Measurements from ENCODE around the gene LIPN. TPM values are rescaled to one million over a fixed set of nuclear protein-coding genes. Genes with fewer than 3 reads are reported as not detected.
"Not testable (repeated sequence)": the region's sequence is repeated elsewhere in the genome, so short reads cannot be mapped to it uniquely, and the experiment has no call there.

The LIPN gene
- total RNA-seq, 1 experiment from 2014 or later: not detected

DNA sequence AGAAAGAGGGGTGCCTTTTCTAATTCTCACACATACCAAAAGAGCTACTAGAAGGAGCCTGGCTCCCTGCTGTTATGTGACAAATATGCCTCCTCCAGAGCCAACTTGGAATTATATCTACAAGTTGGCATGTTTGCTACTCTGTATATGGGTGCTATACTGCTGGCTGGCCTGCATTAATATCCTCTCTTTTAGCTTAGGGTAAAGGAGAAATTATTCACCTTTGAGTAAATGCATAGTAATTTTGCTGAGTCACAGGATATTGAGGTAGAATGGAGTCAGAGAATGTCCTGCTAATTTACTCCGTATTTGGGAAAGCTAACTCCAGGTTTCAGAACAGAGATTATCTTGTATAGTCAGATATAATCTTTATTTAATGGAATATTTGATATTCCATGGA is 24.2 kb upstream of the LIPN start:
- no peak overlapping the region for H3K27ac ChIP-seq (ENCODE audit: low read length)
- H3K4me2 ChIP-seq (ENCODE audit: low read depth, low read length, poor library complexity, severe bottlenecking): no peak overlapping the region
- H2AFZ ChIP-seq (ENCODE audit: low read length): no peak overlapping the region
- no peaks in the 10 kb centered on the region for H3K27me3 ChIP-seq (ENCODE audit: low read length)
- no peaks in the 10 kb centered on the region for H3K4me1 ChIP-seq (ENCODE audit: low read length)
- no peaks in the 10 kb centered on the region for H4K20me1 ChIP-seq (ENCODE audit: insufficient read depth, low read depth, low read length)
- no peaks in the 10 kb centered on the region for H3K79me2 ChIP-seq (ENCODE audit: low read length)
- H3K4me3 ChIP-seq (ENCODE audit: low read length): no peak overlapping the region
- no peak for DNase-seq
- H3K9me2 ChIP-seq (replicated peaks; ENCODE audit: insufficient read depth, low read length): no peaks in the 10 kb centered on the region
- no peaks in the 10 kb centered on the region for H3K36me3 ChIP-seq (ENCODE audit: insufficient read depth, low read length)
- no peaks in the 10 kb centered on the region for H3K9me3 ChIP-seq (ENCODE audit: low read length)
- H3K9ac ChIP-seq (ENCODE audit: low read length): no peak overlapping the region

DNA sequence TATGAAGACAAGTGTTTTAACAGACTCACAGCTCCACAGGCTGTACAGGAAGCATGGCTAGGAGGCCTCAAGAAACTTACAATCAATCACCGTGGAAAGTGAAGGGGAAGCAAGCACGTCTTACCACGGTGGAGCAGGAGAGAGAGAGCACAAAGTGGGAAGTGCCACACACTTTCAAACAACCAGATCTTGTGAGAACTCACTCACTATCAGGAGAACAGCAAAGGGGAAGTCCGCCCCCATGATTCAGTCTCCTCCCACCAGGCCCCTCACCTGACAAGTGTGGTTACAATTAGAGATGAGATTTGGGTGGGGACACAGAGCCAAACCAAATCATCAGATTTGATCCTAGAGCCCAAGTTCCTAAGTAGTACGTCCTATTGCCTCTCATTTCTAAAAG is 17.9 kb upstream of the LIPN start:
- not testable (repeated sequence) for DNase-seq; H3K27me3 ChIP-seq (ENCODE audit: low read length); H3K9me2 ChIP-seq (replicated peaks; ENCODE audit: insufficient read depth, low read length); H4K20me1 ChIP-seq (ENCODE audit: insufficient read depth, low read depth, low read length); H3K9me3 ChIP-seq (ENCODE audit: low read length); H3K4me1 ChIP-seq (ENCODE audit: low read length); H2AFZ ChIP-seq (ENCODE audit: low read length); H3K36me3 ChIP-seq (ENCODE audit: insufficient read depth, low read length); H3K9ac ChIP-seq (ENCODE audit: low read length); H3K27ac ChIP-seq (ENCODE audit: low read length); H3K4me3 ChIP-seq (ENCODE audit: low read length); H3K4me2 ChIP-seq (ENCODE audit: low read depth, low read length, poor library complexity, severe bottlenecking); H3K79me2 ChIP-seq (ENCODE audit: low read length)

DNA sequence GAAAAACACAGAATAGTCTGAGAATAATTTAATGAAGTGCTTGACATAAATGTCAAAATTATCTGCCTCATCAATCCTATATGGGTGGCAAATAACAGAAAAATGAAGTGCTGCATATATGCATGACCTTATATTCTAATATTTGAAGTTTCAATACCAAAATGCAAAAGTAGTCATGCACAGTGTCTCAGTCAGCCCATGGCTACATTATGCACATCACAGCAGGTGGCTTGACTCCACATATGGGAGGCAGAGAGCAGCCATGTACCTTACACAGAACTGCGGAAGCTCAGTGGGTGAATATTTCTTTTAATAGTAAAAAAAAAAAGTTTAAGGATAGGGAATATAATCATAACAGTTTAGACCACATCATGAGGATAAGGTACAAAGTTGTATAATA is 17.4 kb upstream of the LIPN start:
- H3K9ac ChIP-seq (ENCODE audit: low read length): no peak overlapping the region
- H3K36me3 ChIP-seq (ENCODE audit: insufficient read depth, low read length): no peaks in the 10 kb centered on the region
- no peaks in the 10 kb centered on the region for H3K9me3 ChIP-seq (ENCODE audit: low read length)
- H3K27ac ChIP-seq (ENCODE audit: low read length): no peak overlapping the region
- no peaks in the 10 kb centered on the region for H3K27me3 ChIP-seq (ENCODE audit: low read length)
- H3K4me2 ChIP-seq (ENCODE audit: low read depth, low read length, poor library complexity, severe bottlenecking): no peak overlapping the region
- H3K9me2 ChIP-seq (replicated peaks; ENCODE audit: insufficient read depth, low read length): no peaks in the 10 kb centered on the region
- H4K20me1 ChIP-seq (ENCODE audit: insufficient read depth, low read depth, low read length): no peaks in the 10 kb centered on the region
- H3K4me3 ChIP-seq (ENCODE audit: low read length): no peak overlapping the region
- H2AFZ ChIP-seq (ENCODE audit: low read length): no peak overlapping the region
- H3K79me2 ChIP-seq (ENCODE audit: low read length): no peaks in the 10 kb centered on the region
- no peak for DNase-seq
- no peaks in the 10 kb centered on the region for H3K4me1 ChIP-seq (ENCODE audit: low read length)

DNA sequence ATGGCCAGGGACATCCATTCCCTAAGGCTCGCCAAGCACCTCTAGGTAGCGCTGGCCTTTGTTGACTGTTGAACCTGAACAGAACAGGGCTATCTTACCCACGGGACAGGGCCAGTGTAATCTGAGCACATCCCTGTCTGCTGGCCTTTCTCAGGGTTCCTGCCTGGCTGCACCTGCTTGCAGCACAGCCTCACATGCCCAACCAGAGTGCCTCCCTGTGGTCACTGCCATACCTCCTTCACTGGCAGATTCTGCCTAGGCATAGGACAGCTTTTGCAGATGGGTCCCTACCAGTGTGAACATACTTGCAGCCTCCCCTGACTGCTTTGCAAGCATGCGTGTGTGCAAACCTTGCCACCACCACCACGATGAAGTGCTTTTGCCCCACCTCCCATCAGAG is 15.8 kb upstream of the LIPN start:
- DNase-seq: no peak
- Histone ChIP-seq H3K4me1 (ENCODE audit: low read length) (no peaks in the 10 kb centered on the region), H3K27ac (ENCODE audit: low read length) (no peak overlapping the region), H3K36me3 (ENCODE audit: insufficient read depth, low read length) (no peaks in the 10 kb centered on the region), H3K9ac (ENCODE audit: low read length) (no peak overlapping the region), H3K4me3 (ENCODE audit: low read length) (no peak overlapping the region), H3K79me2 (ENCODE audit: low read length) (no peaks in the 10 kb centered on the region), H3K27me3 (ENCODE audit: low read length) (no peaks in the 10 kb centered on the region), H3K4me2 (ENCODE audit: low read depth, low read length, poor library complexity, severe bottlenecking) (no peak overlapping the region), H3K9me2 (replicated peaks; ENCODE audit: insufficient read depth, low read length) (no peaks in the 10 kb centered on the region), H4K20me1 (ENCODE audit: insufficient read depth, low read depth, low read length) (no peaks in the 10 kb centered on the region), H3K9me3 (ENCODE audit: low read length) (no peaks in the 10 kb centered on the region), H2AFZ (ENCODE audit: low read length) (no peak overlapping the region)

DNA sequence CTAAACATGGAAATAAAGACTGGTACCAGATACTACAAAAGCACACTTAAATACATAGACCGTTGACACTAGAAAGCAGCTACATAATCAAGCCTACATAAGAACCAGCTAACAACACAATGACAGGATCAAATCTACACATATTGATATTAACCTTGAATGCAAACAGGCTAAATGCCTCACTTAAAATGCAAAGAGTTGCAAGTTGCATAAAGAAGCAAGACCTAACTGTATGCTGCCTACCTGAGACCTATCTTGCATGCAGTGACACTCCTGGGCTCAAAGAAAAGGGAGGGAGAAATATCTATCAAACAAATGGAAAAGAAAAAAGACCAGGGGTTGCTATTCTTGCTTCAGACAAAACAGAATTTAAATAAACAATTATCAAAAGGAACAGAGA is 14.2 kb upstream of the LIPN start:
- Histone ChIP-seq H3K4me3 (ENCODE audit: low read length) (no peak overlapping the region), H3K27me3 (ENCODE audit: low read length) (no peaks in the 10 kb centered on the region), H3K9me3 (ENCODE audit: low read length) (no peaks in the 10 kb centered on the region), H3K4me2 (ENCODE audit: low read depth, low read length, poor library complexity, severe bottlenecking) (no peak overlapping the region), H3K9me2 (replicated peaks; ENCODE audit: insufficient read depth, low read length) (no peaks in the 10 kb centered on the region), H3K9ac (ENCODE audit: low read length) (no peak overlapping the region), H3K27ac (ENCODE audit: low read length) (no peak overlapping the region), H3K36me3 (ENCODE audit: insufficient read depth, low read length) (no peaks in the 10 kb centered on the region), H3K4me1 (ENCODE audit: low read length) (no peaks in the 10 kb centered on the region), H4K20me1 (ENCODE audit: insufficient read depth, low read depth, low read length) (no peaks in the 10 kb centered on the region), H3K79me2 (ENCODE audit: low read length) (no peaks in the 10 kb centered on the region), H2AFZ (ENCODE audit: low read length) (no peak overlapping the region)
- no peak for DNase-seq

DNA sequence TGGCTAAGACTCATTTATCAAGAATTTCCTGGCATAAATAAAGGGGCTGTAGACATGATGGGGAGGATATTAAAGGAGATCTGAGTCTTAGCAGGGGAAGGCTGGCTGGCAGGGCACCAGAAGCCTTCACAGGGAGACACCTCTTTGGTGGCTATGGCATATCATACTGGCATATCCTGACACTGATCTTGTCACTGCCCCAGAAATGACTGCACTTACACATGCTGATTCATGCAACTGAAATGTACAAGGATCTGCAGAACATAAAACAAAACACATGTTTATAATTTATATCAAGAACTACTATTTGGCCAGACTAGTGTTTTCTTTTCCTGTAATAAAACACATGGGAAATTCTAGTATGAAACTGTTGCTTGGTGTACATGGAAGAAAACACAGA is 5.5 kb upstream of the LIPN start:
- H3K9ac ChIP-seq (ENCODE audit: low read length): no peak overlapping the region
- no peak overlapping the region for H3K4me2 ChIP-seq (ENCODE audit: low read depth, low read length, poor library complexity, severe bottlenecking)
- H3K4me3 ChIP-seq (ENCODE audit: low read length): no peak overlapping the region
- H3K27ac ChIP-seq (ENCODE audit: low read length): no peak overlapping the region
- no peaks in the 10 kb centered on the region for H3K36me3 ChIP-seq (ENCODE audit: insufficient read depth, low read length)
- no peak for DNase-seq
- no peaks in the 10 kb centered on the region for H3K4me1 ChIP-seq (ENCODE audit: low read length)
- H2AFZ ChIP-seq (ENCODE audit: low read length): no peak overlapping the region
- H3K9me2 ChIP-seq (replicated peaks; ENCODE audit: insufficient read depth, low read length): no peaks in the 10 kb centered on the region
- H3K9me3 ChIP-seq (ENCODE audit: low read length): no peaks in the 10 kb centered on the region
- no peaks in the 10 kb centered on the region for H4K20me1 ChIP-seq (ENCODE audit: insufficient read depth, low read depth, low read length)
- no peaks in the 10 kb centered on the region for H3K27me3 ChIP-seq (ENCODE audit: low read length)
- no peaks in the 10 kb centered on the region for H3K79me2 ChIP-seq (ENCODE audit: low read length)

DNA sequence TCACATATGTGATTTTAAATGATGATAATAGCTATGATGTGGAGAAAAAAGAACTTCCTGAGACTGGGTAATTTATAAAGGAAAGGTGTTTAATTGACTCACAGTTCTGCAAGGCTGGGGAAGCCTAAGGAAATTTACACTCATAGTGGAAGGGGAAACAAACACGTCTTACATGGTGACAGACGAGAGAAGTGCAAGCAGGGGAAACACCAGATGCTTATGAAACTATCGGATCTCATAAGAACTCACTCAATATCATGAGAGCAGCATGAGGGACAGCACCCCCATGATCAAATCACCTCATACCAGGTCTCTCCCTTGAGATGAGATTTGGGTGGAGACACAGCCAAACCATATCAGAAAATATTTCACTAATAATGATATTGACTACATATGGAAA is 4.1 kb upstream of the LIPN start:
- H3K4me3 ChIP-seq (ENCODE audit: low read length): no peak overlapping the region
- H2AFZ ChIP-seq (ENCODE audit: low read length): no peak overlapping the region
- H3K27ac ChIP-seq (ENCODE audit: low read length): no peak overlapping the region
- no peak for DNase-seq
- H3K27me3 ChIP-seq (ENCODE audit: low read length): no peaks in the 10 kb centered on the region
- H3K4me2 ChIP-seq (ENCODE audit: low read depth, low read length, poor library complexity, severe bottlenecking): no peak overlapping the region
- H3K9ac ChIP-seq (ENCODE audit: low read length): no peak overlapping the region
- H3K9me2 ChIP-seq (replicated peaks; ENCODE audit: insufficient read depth, low read length): no peaks in the 10 kb centered on the region
- H4K20me1 ChIP-seq (ENCODE audit: insufficient read depth, low read depth, low read length): no peaks in the 10 kb centered on the region
- H3K79me2 ChIP-seq (ENCODE audit: low read length): no peaks in the 10 kb centered on the region
- no peaks in the 10 kb centered on the region for H3K4me1 ChIP-seq (ENCODE audit: low read length)
- H3K9me3 ChIP-seq (ENCODE audit: low read length): no peaks in the 10 kb centered on the region
- no peaks in the 10 kb centered on the region for H3K36me3 ChIP-seq (ENCODE audit: insufficient read depth, low read length)

DNA sequence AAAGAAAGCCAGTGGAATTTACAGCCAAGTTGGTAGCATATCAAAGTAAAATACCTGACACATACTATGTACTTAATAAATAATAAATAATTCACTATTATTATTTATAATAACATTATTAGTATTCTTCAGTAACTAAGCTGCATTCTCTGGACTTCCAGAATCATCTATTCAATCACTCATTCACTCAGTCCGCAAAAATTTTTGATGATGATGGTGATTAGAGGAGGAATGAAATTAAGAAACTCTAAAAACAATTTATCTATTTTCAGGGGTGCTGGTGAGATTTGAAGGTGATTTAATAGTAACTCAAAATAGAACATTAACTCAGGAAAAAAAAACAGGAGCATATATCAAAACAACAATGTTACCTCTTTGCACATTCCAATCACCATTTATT is 3.2 kb upstream of the LIPN start:
- no peaks in the 10 kb centered on the region for H3K9me3 ChIP-seq (ENCODE audit: low read length)
- no peaks in the 10 kb centered on the region for H3K4me1 ChIP-seq (ENCODE audit: low read length)
- no peak overlapping the region for H3K27ac ChIP-seq (ENCODE audit: low read length)
- no peak for DNase-seq
- H3K36me3 ChIP-seq (ENCODE audit: insufficient read depth, low read length): no peaks in the 10 kb centered on the region
- no peak overlapping the region for H3K4me3 ChIP-seq (ENCODE audit: low read length)
- no peak overlapping the region for H3K4me2 ChIP-seq (ENCODE audit: low read depth, low read length, poor library complexity, severe bottlenecking)
- H3K9me2 ChIP-seq (replicated peaks; ENCODE audit: insufficient read depth, low read length): no peaks in the 10 kb centered on the region
- no peaks in the 10 kb centered on the region for H3K27me3 ChIP-seq (ENCODE audit: low read length)
- H3K9ac ChIP-seq (ENCODE audit: low read length): no peak overlapping the region
- H4K20me1 ChIP-seq (ENCODE audit: insufficient read depth, low read depth, low read length): no peaks in the 10 kb centered on the region
- H3K79me2 ChIP-seq (ENCODE audit: low read length): no peaks in the 10 kb centered on the region
- H2AFZ ChIP-seq (ENCODE audit: low read length): no peak overlapping the region

DNA sequence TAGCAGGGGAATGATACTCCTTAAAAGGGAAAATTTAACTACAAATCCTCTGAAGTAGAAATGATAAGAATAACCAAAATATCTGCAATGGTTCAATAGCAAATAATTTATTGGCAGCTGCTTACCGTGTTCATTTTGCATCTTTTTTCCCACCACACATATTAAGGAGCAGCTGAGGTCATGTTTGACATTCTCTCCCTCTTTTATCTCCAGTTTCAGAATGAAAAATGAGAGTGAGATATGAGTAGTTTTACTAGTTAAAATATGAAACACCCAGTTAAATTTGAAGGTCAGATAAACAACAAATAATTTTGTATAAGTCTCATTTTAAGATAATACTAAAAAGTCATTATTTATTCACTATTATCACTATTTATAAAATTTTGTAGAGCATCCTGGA is 3.1 kb downstream of the LIPN start:
- Histone ChIP-seq H3K4me2 (ENCODE audit: low read depth, low read length, poor library complexity, severe bottlenecking) (no peak overlapping the region), H3K27ac (ENCODE audit: low read length) (no peak overlapping the region), H3K79me2 (ENCODE audit: low read length) (no peaks in the 10 kb centered on the region), H3K4me3 (ENCODE audit: low read length) (no peak overlapping the region), H3K36me3 (ENCODE audit: insufficient read depth, low read length) (no peaks in the 10 kb centered on the region), H3K9me3 (ENCODE audit: low read length) (no peaks in the 10 kb centered on the region), H3K9ac (ENCODE audit: low read length) (no peak overlapping the region), H3K4me1 (ENCODE audit: low read length) (no peaks in the 10 kb centered on the region), H2AFZ (ENCODE audit: low read length) (no peak overlapping the region), H3K27me3 (ENCODE audit: low read length) (no peaks in the 10 kb centered on the region), H3K9me2 (replicated peaks; ENCODE audit: insufficient read depth, low read length) (no peaks in the 10 kb centered on the region), H4K20me1 (ENCODE audit: insufficient read depth, low read depth, low read length) (no peaks in the 10 kb centered on the region)
- DNase-seq: no peak

Measured in Karpas-422 (cell line).